Type B pancreatic cell (in vitro differentiated cells): ENCODE measurements around the gene BCKDK. TPM values are rescaled to one million over a fixed set of nuclear protein-coding genes. Genes with fewer than 3 reads are reported as not detected.

ENCODE experiments used
- DNase-seq: peaks from one replicate; pipeline ENCODE4 v3.0.0; 2021; ENCODE audit warnings: mixed read lengths; ENCODE audit not compliant: unreplicated experiment; ENCODE audit errors: extremely low spot score
- H3K27ac Mint-ChIP-seq: 2 replicates; pipeline ENCODE4 v1.8.0; 2021; ENCODE audit warnings: mild to moderate bottlenecking, mixed read lengths
- H3K27me3 Mint-ChIP-seq: 2 replicates; pipeline ENCODE4 v1.8.0; 2021; ENCODE audit warnings: mixed read lengths
- H3K36me3 Mint-ChIP-seq: 2 replicates; pipeline ENCODE4 v1.8.0; 2021; ENCODE audit warnings: mixed read lengths
- H3K4me1 Mint-ChIP-seq: one replicate; pipeline ENCODE4 v1.8.0; 2021; ENCODE audit warnings: mixed read lengths; ENCODE audit not compliant: unreplicated experiment
- H3K4me3 Mint-ChIP-seq: 2 replicates; pipeline ENCODE4 v1.8.0; 2021; ENCODE audit warnings: mild to moderate bottlenecking, mixed read lengths
- H3K9me3 Mint-ChIP-seq: 2 replicates; pipeline ENCODE4 v1.8.0; 2021; ENCODE audit warnings: mixed read lengths
- total RNA-seq: library from RNA; stranded (reverse); gene quantifications from 2 replicates; pipeline ENCODE4 v1.2.1, GENCODE V29; 2021; ENCODE audit warnings: low replicate concordance
- TF ChIP-seq, protein P1 (sequence below): fragments of 200-600 bp; sonication (generic); conservative IDR thresholded peaks from 2 replicates; pipeline ENCODE4 v1.5.0; 2021; ENCODE audit warnings: antibody characterized with exemption, mild to moderate bottlenecking

The BCKDK gene
- total RNA-seq, 1 donor from 2014 or later: 44.5 TPM

- DNase-seq: no peak
- no peaks in the 10 kb centered on the region for H3K27me3 Mint-ChIP-seq
- TF ChIP-seq, protein P1, sequence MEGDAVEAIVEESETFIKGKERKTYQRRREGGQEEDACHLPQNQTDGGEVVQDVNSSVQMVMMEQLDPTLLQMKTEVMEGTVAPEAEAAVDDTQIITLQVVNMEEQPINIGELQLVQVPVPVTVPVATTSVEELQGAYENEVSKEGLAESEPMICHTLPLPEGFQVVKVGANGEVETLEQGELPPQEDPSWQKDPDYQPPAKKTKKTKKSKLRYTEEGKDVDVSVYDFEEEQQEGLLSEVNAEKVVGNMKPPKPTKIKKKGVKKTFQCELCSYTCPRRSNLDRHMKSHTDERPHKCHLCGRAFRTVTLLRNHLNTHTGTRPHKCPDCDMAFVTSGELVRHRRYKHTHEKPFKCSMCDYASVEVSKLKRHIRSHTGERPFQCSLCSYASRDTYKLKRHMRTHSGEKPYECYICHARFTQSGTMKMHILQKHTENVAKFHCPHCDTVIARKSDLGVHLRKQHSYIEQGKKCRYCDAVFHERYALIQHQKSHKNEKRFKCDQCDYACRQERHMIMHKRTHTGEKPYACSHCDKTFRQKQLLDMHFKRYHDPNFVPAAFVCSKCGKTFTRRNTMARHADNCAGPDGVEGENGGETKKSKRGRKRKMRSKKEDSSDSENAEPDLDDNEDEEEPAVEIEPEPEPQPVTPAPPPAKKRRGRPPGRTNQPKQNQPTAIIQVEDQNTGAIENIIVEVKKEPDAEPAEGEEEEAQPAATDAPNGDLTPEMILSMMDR: no peak
- peaks cover 4% of the 10 kb centered on the region for H3K36me3 Mint-ChIP-seq
- H3K4me3 Mint-ChIP-seq: peak overlapping the region; percentile 44
- peaks cover 10% of the 10 kb centered on the region for H3K4me1 Mint-ChIP-seq
- peak overlapping the region; percentile 93 for H3K27ac Mint-ChIP-seq
- H3K9me3 Mint-ChIP-seq: no peaks in the 10 kb centered on the region
Observed at GRCh38 chr16:31128711-31129567, 20.8 kb downstream of the BCKDK start.

DNA sequence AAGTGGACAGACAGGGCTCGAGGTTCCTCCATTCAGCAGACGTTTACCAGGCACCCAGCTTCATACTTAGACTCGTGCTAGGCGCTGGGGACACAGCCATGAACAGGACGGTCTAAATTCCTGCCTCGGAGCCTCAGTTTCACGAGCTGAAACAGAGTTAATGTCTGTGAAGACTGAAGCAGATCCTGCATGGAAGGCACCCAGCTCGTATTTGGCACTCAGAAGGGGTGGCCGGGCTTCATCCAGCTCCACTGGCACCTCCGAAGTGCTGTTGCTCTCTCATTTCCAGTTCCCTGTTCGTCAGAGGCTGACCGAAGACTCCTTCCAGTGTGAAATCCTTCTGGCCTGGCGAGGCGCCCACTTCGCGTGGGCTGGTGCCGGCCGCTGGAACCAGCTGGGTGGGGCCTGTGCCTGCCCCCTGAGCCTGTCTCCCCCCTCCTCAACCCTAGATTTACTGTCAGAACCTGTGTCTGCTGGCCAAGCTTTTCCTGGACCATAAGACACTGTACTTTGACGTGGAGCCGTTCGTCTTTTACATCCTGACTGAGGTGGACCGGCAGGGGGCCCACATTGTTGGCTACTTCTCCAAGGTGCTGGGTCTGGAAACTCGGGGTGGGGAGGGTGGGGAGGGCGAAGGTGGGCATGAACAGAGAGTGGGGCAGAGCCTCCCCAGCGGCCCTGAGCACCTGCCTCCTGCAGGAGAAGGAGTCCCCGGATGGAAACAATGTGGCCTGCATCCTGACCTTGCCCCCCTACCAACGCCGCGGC, 21.6 kb downstream of the BCKDK start:
- Mint-ChIP-seq H3K27me3 (peaks cover 1% of the 10 kb centered on the region), H3K27ac (peak overlapping the region; percentile 93), H3K36me3 (peaks cover 4% of the 10 kb centered on the region), H3K4me3 (no peak overlapping the region), H3K4me1 (peaks cover 14% of the 10 kb centered on the region), H3K9me3 (no peaks in the 10 kb centered on the region)
- TF ChIP-seq, protein P1: no peak
- DNase-seq: no peak

DNA sequence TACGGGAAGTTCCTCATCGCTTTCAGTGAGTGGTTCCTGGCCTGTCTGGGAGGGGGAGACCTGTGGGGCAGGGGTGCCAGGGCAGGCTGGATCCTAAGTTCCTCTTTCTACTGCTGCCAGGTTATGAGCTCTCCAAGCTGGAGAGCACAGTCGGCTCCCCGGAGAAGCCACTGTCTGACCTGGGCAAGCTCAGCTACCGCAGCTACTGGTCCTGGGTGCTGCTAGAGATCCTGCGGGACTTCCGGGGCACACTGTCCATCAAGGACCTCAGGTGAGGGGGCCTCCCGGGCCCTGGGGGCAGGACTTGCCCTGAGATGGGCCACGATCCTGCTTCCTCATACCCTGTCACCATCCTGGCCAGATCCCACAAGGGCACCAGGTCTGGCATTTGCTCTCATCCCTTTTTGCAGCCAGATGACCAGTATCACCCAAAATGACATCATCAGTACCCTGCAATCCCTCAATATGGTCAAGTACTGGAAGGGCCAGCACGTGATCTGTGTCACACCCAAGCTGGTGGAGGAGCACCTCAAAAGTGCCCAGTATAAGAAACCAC, 22.2 kb downstream of the BCKDK start:
- Mint-ChIP-seq H3K4me3 (peak overlapping the region; percentile 74), H3K27me3 (peaks cover 2% of the 10 kb centered on the region)
- no peak for DNase-seq

DNA sequence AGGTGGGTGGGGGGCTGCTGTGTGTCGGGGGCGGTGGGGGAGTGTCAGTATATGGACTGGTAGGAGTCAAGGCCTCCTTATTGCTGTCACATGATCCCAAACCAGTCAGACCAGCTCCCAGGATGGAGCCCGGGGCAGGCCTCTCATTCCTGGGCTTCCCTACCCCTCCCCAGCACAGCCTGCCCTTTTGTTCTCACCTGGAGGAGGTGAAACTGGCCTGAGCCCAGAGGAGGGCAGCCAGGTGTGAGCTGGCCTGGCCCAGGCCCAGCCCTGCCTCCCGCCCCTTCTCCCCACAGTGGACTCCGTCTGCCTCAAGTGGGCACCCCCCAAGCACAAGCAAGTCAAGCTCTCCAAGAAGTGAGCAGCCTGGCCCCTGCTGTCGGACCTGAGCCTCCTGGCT, 22.7 kb downstream of the BCKDK start:
- Mint-ChIP-seq H3K27me3 (peaks cover 5% of the 10 kb centered on the region), H3K4me3 (peak overlapping the region; percentile 74), H3K4me1 (peaks cover 17% of the 10 kb centered on the region), H3K36me3 (peaks cover 4% of the 10 kb centered on the region), H3K9me3 (no peaks in the 10 kb centered on the region), H3K27ac (peak overlapping the region; percentile 93)
- TF ChIP-seq, protein P1: no peak
- no peak for DNase-seq

More for the DNA sequence above, 22.2 kb downstream of the BCKDK start:
- H3K4me1 Mint-ChIP-seq: peaks cover 14% of the 10 kb centered on the region
- H3K9me3 Mint-ChIP-seq: no peaks in the 10 kb centered on the region
- H3K36me3 Mint-ChIP-seq: peaks cover 4% of the 10 kb centered on the region
- TF ChIP-seq, protein P1: no peak
- peak overlapping the region; percentile 93 for H3K27ac Mint-ChIP-seq

GRCh38 chr16:31131416-31131815, 23.2 kb downstream of the BCKDK start:
- DNase-seq: no peak
- TF ChIP-seq, protein P1: no peak
- Mint-ChIP-seq H3K4me1 (peaks cover 22% of the 10 kb centered on the region), H3K4me3 (peak overlapping the region; percentile 74), H3K27me3 (peaks cover 6% of the 10 kb centered on the region), H3K27ac (peak overlapping the region; percentile 93), H3K36me3 (peaks cover 4% of the 10 kb centered on the region), H3K9me3 (no peaks in the 10 kb centered on the region)
